Measurements from ENCODE around the gene TCF20. TPM values are rescaled to one million over a fixed set of nuclear protein-coding genes. Genes with fewer than 3 reads are reported as not detected.

Gene TCF20
- total RNA-seq: 10 to 100 TPM; 61.6 to 64.1 TPM
- polyA plus RNA-seq (2013, experiment 1 of 2): 33.7 TPM
- 34.8 TPM for polyA plus RNA-seq (2013, experiment 2 of 2)
- total RNA-seq: 122 to 257 (median 188) reads per million in 172 experiments

DNA sequence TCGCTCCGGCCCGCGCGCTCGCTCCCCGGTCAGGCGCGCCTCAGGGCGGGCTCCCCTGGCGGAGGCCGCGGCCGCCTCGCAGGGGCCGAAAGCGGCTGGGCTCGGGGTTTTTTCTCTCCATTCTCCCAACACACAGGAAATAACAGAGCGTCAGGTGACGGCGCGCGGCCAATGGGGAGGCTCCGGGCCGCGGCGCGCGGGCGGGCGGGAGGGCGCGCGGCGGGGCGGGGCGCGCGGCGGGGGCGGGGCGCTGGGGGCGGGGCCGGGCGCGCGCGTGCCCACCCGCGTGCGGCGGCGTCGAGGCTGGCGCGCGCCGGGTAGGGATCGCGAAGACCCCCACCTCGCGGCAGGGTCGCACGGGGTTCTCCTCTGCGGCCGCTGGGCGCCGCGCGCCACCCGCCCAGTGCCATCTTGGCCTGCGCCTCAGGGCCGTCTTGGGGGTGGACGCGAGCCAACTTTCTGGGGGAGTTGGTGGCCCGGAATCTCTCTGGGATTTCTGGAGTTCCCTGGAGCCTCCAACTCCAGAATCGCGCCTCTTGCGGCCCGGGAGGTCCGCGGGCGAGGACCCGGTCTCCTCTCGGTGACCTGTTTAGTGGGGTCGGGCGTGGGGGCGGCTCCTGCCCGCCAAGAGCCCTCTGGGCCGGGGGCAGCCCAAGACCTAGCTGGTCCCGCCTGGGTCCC lies at the start of gene TCF20:
Gene TCF20 (minus strand): TSS at position 144 of the 681 bp plus-strand sequence. CDS start 55,348 bp downstream, outside the sequence.
- H3K36me3 ChIP-seq (ENCODE audit: insufficient read depth, low read length): no peaks in the 10 kb centered on the region
- peak within 1 kb of the TSS; percentile 85 for H3K4me3 ChIP-seq (ENCODE audit: low read length)
- peaks cover 37% of the 10 kb centered on the region for H3K4me1 Mint-ChIP-seq (ENCODE audit: low read depth)
- peak within 1 kb of the TSS; percentile 60 to 85 for H3K27ac ChIP-seq (ENCODE audit: low read depth in 1 of 2, low read length in 2 of 2)
- H3K36me3 Mint-ChIP-seq (ENCODE audit: low read depth): peaks cover 10% of the 10 kb centered on the region
- H3K9me3 Mint-ChIP-seq: no peaks in the 10 kb centered on the region
- H3K9me3 ChIP-seq (ENCODE audit: control insufficient read depth in 1 of 2, insufficient read depth in 1 of 2, low read length in 2 of 2): no peaks in the 10 kb centered on the region
- H3K27ac Mint-ChIP-seq: peak within 1 kb of the TSS; percentile 87
- peaks cover 42% of the 10 kb centered on the region for H3K4me1 ChIP-seq (ENCODE audit: insufficient read depth, low read length)
- DNase-seq (peak; percentile 58 to 92 (median 74)), ATAC-seq (ENCODE audit: poor library complexity) (peak; percentile 79)
- intact Hi-C loops (cut with DNase I, micrococcal nuclease): loop anchor here in 1 of 2 experiments (2.0 to 5.0 kb wide), 2 partner anchors 72 to 98 kb away; no protein-coding TSS in a partner anchor
- ChIA-PET CTCF (no interaction called here), POLR2A (interaction anchor here (1.0 kb wide), 1 partner anchor 173 kb away, joined by 3 read pairs; no protein-coding TSS in a partner anchor)
- H3K4me3 Mint-ChIP-seq: peak within 1 kb of the TSS; percentile 95
- TF ChIP-seq, protein P1, sequence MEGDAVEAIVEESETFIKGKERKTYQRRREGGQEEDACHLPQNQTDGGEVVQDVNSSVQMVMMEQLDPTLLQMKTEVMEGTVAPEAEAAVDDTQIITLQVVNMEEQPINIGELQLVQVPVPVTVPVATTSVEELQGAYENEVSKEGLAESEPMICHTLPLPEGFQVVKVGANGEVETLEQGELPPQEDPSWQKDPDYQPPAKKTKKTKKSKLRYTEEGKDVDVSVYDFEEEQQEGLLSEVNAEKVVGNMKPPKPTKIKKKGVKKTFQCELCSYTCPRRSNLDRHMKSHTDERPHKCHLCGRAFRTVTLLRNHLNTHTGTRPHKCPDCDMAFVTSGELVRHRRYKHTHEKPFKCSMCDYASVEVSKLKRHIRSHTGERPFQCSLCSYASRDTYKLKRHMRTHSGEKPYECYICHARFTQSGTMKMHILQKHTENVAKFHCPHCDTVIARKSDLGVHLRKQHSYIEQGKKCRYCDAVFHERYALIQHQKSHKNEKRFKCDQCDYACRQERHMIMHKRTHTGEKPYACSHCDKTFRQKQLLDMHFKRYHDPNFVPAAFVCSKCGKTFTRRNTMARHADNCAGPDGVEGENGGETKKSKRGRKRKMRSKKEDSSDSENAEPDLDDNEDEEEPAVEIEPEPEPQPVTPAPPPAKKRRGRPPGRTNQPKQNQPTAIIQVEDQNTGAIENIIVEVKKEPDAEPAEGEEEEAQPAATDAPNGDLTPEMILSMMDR (IDR thresholded peaks at IDR 0.05): no peak
- H3K27me3 ChIP-seq (ENCODE audit: control insufficient read depth in 1 of 2, insufficient read depth in 2 of 2, low read length in 2 of 2): no peaks in the 10 kb centered on the region
- no peaks in the 10 kb centered on the region for H3K27me3 Mint-ChIP-seq

DNA sequence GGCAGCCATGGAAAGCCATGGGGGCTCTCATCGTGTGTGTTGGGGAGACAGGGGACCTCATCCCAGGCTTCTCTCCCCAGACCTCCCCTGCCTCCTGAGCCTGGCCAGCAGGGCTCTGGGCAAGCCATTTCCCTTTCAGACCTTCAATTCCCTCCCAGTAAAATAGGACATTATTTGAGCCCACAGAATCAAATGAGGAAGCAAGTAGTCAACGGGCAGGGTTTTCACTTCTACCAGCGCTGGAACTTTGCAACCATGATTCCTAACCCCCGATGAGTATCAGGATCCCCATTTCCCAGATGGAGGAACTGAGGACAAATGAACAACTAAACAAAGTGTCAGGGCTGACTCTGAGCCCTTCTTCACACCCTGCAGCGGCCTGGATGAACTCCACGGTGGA lies 48.9 kb upstream of the TCF20 start:
- Mint-ChIP-seq H3K36me3 (ENCODE audit: low read depth) (no peaks in the 10 kb centered on the region), H3K27ac (no peak overlapping the region)

DNA sequence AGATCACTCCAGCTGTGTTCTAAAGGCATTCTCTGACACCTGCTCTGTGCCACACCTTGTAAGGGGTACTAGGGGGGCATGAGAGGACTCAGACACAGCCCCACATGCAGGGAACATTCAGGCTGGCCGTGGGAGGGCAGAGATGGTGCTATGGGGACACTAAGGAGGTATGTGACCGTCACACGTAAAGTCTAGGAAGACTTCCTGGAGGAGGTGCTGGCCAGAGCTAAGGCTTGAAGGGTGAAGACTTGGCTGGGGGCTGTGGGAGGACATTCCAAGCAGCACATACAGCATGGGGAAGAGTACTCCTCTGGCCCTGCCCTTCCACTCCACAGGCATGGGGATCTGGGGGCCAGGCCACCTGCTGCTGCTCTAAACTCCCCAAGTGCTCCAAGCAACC lies 48.5 kb upstream of the TCF20 start:
- Histone ChIP-seq H3K4me3 (ENCODE audit: low read length) (no peak overlapping the region), H3K9me3 (ENCODE audit: control insufficient read depth in 1 of 2, insufficient read depth in 1 of 2, low read length in 2 of 2) (no peaks in the 10 kb centered on the region), H3K27me3 (ENCODE audit: control insufficient read depth in 1 of 2, insufficient read depth in 2 of 2, low read length in 2 of 2) (no peaks in the 10 kb centered on the region), H3K27ac (ENCODE audit: low read depth in 1 of 2, low read length in 2 of 2) (no peak overlapping the region), H3K4me1 (ENCODE audit: insufficient read depth, low read length) (peaks cover 37% of the 10 kb centered on the region), H3K36me3 (ENCODE audit: insufficient read depth, low read length) (no peaks in the 10 kb centered on the region)
- intact Hi-C loops (cut with DNase I, micrococcal nuclease): loop anchor here in 1 of 2 experiments (10.0 kb wide), 2 partner anchors 224 to 354 kb away; partner anchors contain the start of genes NDUFA6 and SEPTIN3
- ChIA-PET POLR2A (no interaction called here), CTCF (no interaction called here)
- Mint-ChIP-seq H3K36me3 (ENCODE audit: low read depth) (no peaks in the 10 kb centered on the region), H3K27ac (no peak overlapping the region), H3K4me3 (no peak overlapping the region), H3K4me1 (ENCODE audit: low read depth) (peaks cover 25% of the 10 kb centered on the region), H3K9me3 (no peaks in the 10 kb centered on the region), H3K27me3 (no peaks in the 10 kb centered on the region)
- ATAC-seq (ENCODE audit: poor library complexity) (no peak), DNase-seq (no peak)
- TF ChIP-seq, protein P1 (IDR thresholded peaks at IDR 0.05): no peak

More for the DNA sequence above, 48.9 kb upstream of the TCF20 start:
- TF ChIP-seq, protein P1 (IDR thresholded peaks at IDR 0.05): no peak
- no peaks in the 10 kb centered on the region for H3K9me3 ChIP-seq (ENCODE audit: control insufficient read depth in 1 of 2, insufficient read depth in 1 of 2, low read length in 2 of 2)
- H3K4me3 Mint-ChIP-seq: no peak overlapping the region
- no peaks in the 10 kb centered on the region for H3K27me3 ChIP-seq (ENCODE audit: control insufficient read depth in 1 of 2, insufficient read depth in 2 of 2, low read length in 2 of 2)
- peaks cover 33% of the 10 kb centered on the region for H3K4me1 ChIP-seq (ENCODE audit: insufficient read depth, low read length)
- no peak overlapping the region for H3K4me3 ChIP-seq (ENCODE audit: low read length)
- H3K4me1 Mint-ChIP-seq (ENCODE audit: low read depth): peaks cover 25% of the 10 kb centered on the region
- H3K27me3 Mint-ChIP-seq: no peaks in the 10 kb centered on the region
- H3K36me3 ChIP-seq (ENCODE audit: insufficient read depth, low read length): no peaks in the 10 kb centered on the region
- CTCF ChIA-PET: no interaction called here
- no peak overlapping the region for H3K27ac ChIP-seq (ENCODE audit: low read depth in 1 of 2, low read length in 2 of 2)
- DNase-seq (no peak), ATAC-seq (ENCODE audit: poor library complexity) (no peak)
- intact Hi-C loops (cut with DNase I, micrococcal nuclease): loop anchor here in 1 of 2 experiments (10.0 kb wide), 2 partner anchors 225 to 355 kb away; partner anchors contain the start of genes NDUFA6 and SEPTIN3
- POLR2A ChIA-PET: no interaction called here
- H3K9me3 Mint-ChIP-seq: no peaks in the 10 kb centered on the region
